HS-27A (cell line): ENCODE results near the gene C16orf87.
"Not testable (repeated sequence)": the region's sequence is repeated elsewhere in the genome, so short reads cannot be mapped to it uniquely, and the experiment has no call there.

Experiments
- DNase-seq: peaks from one replicate; pipeline ENCODE4 v3.0.0-alpha.2; 2012; ENCODE audit warnings: low read depth, missing footprints

C16orf87 gene, protein sequence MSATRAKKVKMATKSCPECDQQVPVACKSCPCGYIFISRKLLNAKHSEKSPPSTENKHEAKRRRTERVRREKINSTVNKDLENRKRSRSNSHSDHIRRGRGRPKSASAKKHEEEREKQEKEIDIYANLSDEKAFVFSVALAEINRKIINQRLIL

DNA sequence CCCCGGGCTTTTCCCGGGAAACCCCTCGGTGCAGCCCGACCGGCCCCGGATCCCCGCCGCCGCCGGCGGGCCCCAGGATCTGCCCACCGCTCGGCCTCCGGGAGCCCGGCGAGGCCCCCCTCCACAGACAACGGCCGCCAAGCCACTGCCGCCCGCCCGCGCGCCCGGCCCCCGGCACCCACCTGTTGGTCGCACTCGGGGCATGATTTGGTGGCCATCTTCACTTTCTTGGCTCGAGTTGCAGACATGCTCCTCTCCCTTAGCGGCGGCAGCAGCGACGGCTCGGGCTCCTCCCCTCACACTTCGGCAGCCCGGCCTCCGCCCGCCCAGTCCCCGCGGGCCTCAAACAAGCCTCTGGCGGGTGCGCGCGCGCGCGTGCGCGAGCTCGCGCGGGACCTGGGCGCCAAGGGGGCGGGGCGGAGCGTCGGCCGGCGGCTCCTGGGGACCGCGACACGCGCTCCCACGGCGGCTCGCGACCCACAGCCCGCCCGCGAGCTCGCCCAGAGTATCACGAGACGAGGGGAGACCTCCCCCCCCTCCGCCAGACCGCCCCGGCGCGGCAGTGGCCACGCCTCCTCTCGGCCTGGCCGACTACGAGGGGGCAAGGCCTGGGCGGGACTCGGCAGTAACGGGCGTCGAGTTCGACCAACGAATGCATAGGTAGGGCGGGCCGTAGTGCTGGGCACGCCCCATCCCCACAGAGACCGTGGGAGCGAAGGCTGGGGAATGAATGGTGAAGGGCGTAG lies at the start of gene C16orf87:
C16orf87 (minus strand) TSS at position 279 of the 746 bp plus-strand sequence; CDS start at position 248, 31 bp downstream.
- peak; percentile 66 for DNase-seq

DNA sequence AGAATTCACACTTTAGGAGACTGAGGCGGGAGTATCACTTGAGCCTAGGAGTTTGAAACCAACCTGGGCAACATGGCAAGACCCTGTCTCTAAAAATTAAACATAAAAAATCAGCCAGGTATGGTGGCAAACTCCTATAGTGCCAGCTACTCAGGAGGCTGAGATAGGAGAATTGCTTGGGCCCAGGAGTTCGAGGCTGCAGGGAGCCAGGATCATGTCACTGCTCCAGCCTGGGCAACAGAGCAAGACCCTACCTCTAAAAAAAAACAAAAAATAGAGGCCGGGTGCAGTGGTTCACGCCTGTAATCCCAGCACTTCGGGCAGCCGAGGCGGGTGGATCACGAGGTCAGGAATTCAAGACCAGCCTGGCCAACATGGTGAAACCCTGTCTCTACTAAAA lies 44.3 kb upstream of the C16orf87 start:
- no peak for DNase-seq

DNA sequence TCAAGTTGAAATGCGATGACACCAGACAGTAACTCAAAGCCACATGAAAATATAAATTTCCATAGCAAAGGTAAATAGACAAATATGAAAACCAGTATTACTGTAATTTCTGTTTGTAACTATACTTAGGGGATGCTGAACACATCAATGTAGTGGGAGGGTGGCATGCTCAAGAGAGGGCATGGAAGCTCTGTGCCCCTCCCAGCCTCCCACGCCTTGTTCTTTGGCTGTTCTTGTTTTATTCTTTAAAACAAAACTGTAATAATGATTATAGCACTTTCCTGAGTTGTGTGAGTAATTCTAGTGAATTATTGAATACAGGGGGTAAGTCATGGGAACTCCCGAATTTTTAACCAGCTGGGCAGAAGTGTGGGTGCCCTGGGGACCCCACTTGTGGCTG lies 42.2 kb upstream of the C16orf87 start:
- DNase-seq = no peak

DNA sequence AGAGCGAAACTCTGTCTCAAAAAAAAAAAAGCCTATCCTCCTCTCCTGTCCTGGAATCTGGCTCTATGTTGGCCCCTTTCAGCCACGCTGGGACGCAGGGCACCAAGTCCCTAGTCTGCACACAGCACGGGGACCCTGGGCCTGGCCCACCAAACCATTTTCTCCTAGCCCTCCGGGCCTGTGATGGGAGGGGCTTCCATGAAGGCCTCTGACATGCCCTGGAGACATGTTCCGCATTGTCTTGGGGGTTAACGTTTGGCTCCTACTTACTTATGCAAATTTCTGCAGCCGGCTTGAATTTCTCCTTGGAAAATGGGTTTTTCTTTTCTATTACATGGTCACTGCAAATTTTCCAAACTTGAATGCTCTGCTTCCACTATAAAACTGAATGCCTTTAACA lies 40.6 kb upstream of the C16orf87 start:
- DNase-seq = no peak

DNA sequence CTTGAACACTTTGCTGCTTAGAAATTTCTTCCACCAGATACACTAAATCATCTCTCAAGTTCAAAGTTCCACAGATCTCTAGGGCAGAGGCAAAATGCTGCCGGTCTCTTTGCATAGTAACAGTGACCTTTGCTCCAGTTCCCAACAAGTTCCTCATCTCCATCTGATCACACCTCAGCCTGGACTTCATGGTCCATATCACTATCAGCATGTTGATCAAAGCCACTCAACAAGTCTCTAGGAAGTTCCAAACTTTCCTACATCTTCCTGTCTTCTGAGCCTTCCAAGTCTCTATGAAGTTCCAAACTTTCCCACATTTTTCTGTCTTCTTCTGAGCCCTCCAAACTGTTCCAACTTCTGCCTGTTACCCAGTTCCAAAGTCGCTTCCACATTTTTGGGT lies 37.9 kb upstream of the C16orf87 start:
- not testable (repeated sequence) for DNase-seq

DNA sequence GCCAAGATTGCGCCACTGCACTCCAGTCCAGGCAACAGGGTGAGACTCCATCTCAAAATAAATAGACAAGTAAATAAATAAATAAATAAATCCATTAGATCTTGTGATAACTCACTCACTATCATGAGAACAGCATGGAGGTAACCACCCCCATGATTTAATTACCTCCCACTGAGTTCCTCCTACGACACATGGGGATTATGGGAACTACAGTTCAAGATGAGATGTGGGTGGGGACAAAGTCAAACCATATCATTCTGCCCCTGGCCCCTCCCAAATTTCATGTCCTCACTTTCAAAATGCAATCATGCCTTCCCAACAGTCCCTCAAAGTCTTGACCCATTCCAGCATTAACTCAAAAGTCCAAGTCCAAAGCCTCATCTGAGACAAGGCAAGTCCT lies 36.5 kb upstream of the C16orf87 start:
- DNase-seq = not testable (repeated sequence)

DNA sequence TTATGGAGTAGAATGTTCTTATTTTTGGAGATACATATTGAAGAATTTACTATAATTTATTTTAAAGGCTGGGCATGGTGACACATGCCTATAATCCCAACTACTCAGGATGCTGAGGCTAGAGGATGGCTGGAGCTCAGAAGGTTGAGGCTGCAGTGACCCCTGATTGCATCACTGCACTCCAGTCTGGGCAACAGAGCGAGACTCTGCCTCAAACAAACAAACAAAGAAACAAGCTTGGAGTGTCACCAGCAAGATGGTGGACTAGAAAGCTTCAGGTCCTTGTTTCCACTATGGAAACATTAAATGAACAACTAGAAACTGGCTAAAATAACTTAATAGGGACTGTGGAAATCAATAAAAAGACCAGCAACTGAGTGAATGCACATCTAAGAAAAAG lies 35.3 kb upstream of the C16orf87 start:
- DNase-seq = no peak

DNA sequence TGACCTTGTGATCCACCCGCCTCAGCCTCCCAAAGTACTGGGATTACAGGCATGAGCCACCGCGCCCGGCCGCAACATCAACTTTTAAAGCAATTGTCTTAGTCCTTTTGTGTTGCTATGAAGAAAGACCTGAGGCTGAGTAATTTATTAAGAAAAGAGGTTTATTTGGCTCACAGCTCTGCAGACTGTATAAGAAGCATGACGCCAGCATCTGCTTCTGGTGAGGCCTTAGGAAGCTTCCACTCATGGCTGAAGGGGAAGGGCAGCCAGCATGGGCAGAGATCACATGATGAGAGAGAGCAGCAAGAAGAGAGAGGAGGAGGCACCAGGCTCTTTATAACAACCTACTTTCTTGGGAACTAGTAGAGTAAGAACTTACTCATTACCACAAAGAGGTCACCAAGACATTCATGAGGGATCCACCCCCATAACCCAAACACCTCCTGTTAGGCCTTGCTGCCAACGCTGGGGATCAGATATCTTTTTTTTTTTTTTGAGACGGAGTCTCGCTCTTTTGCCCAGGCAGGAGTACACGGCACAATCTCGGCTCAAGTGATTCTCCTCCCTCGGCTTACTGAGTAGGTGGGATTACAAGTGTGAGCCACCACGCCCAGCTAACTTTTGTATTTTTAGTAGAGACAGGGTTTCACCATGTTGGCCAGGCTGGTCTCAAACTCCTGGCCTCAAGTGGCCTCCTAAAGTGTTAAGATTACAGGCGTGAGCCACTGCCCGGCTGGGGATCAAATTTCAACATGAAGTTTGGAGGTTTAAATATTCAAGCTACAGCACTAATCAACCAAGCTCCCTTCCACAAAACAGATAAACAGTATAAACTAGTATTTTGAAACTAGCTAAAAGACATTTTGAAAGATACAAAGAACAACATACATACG lies 31.8 kb upstream of the C16orf87 start:
- no peak for DNase-seq

DNA sequence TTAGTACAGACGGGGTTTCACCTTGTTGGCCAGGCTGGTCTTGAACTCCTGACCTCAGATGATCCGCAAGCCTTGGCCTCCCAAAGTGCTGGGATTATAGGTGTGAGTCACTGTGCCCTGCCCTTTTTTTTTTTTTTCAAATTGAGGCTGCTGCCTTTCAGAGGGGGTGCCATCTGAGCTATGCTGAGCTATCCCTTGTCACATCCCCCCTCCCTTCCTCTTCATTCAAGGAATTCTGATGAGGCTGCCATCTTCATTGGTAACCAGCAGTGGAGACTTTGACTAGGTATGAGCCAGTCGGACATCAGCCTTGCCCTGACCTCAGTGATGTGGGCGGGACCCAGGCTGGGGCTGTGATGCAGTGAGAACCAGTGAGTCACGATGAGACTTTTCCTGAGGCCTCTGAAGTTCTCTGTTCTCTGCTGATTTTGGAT lies 28.8 kb upstream of the C16orf87 start:
- DNase-seq = peak; percentile 94

DNA sequence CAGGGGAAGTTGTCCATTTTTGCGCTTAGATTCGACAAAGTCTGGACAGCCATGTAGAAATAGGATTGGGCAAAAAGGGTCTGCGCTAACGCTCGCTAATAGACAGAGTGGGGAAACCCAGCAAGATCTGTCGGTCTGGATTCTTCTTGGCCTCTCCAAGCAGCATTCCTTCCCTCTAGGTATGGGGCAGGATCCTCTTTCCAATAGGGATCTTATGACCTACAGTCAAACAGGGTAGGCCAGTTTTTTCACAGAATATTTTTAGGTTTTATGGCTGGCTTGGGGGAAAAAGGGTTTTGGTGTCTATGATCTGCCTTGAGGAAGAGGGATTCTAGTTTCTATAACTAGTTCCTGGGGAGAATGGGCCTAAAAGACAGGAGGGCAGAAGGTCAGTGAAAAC lies 27.2 kb upstream of the C16orf87 start:
- no peak for DNase-seq

DNA sequence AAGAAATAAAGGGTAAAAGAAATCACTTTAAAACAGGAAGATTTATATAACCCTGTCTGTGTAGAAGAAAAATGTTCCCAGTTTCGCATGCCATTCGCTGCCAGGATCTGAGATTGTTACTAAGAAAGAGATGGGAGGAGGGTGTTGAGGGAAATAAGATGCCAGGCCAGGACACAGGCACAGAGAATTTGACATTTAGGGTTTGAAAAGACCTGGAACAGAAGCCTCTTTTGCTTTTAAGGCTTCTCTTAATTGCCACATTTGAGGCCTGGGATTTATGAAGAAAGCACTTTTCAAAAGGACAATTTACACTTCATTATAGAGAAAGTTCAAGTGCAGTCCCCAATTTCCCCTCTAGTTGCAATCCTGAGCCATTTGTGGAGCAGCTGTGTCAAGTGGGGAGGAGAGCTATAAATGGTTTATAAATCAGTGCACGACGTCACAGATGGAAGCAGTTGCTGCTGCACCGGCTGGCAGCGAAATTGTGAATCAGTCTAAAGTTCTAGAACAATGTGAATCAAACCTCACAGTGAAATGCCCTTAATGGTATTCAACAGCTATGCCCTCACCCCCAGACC lies 26.5 kb upstream of the C16orf87 start:
- DNase-seq = no peak

DNA sequence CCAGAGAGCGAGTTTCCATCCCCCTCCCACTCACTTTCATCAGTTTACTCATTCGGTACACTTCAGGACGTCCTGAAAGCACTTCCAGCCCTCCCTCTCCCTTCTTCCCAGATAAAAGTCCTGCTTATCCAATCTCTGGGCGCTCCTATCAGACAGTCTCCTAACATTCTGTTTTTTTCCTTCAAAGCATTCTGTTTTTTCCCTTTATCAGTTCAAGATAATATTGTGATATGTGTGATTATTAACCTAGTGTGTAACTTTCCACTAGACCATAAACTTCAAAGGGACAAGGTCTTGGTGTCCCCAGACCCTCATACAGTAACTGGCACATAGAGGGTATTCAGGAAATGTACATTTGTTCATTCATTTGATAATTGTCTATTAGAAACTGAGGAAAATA lies 24.4 kb upstream of the C16orf87 start:
- no peak for DNase-seq

DNA sequence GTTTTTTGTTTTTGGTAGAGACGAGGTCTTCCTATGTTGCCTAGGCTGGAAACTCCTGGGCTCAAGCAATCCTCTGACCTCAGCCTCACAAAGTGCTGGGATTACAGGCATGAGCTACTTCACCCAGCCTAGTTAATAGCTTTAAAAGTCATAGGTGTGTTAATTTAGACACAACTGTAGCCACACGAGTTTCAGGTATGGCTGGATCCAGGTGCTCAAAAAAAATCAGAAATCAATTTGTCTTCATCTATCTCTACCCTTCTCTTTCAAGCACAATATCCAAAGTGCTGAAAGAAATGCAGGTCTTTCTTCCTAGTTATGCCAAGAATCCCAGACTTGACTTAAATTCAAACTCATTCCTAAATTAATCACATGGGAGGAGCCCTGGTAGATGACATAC lies 23.9 kb upstream of the C16orf87 start:
- DNase-seq = no peak

DNA sequence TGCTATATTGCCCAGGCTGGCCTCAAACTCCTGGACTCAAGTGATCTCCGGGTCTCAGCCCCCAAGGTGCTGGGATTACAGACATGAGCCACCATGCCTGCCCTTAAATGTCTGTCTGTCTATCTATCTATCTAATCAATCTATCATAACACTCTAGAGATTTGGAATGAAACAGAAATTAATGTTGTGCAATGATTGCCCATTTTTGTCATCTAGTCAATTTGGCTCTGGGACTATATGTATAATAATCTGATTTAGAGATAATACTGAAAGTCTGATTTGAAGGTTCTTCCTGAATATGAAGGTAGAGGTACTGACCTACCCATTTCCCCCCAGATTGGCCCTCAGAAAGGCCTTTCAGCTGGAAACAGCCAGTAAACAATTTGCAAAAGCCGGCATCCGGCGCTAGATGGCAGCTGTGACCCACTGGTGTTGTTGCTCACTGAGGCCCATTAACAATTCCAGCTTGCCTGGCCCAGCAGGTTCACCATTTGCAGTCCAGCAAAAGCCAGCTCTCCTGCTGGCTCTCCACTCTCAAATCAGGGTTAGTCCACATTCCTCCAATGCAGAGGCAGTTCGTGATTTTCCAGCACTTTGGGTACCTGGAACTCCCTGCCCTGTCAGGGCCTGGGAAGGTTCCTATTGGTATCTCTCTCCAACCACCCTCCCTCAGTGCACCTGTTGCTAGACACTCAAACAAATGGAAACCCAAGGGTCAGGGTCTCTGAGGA lies 22.9 kb upstream of the C16orf87 start:
- peak; percentile 55 for DNase-seq

DNA sequence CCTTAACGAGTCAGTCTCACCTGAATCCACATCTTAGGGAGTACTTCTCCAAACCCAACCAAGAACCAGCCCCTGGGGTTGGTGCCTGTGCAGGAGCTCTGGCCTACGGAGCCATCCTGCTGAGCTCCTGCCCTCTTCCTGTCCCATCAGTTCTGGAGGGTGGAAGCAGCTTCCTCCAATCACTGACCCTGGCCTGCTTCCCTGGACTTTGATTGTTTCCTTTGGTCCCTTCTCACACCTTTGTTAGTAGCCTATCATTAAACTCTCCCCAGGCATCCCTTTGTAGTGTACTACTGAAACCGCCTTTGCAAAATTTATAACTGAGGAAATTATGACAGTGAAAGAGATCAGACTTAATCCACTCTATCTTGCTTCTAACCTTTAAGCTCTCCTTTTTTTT lies 21.1 kb upstream of the C16orf87 start:
- DNase-seq = no peak

DNA sequence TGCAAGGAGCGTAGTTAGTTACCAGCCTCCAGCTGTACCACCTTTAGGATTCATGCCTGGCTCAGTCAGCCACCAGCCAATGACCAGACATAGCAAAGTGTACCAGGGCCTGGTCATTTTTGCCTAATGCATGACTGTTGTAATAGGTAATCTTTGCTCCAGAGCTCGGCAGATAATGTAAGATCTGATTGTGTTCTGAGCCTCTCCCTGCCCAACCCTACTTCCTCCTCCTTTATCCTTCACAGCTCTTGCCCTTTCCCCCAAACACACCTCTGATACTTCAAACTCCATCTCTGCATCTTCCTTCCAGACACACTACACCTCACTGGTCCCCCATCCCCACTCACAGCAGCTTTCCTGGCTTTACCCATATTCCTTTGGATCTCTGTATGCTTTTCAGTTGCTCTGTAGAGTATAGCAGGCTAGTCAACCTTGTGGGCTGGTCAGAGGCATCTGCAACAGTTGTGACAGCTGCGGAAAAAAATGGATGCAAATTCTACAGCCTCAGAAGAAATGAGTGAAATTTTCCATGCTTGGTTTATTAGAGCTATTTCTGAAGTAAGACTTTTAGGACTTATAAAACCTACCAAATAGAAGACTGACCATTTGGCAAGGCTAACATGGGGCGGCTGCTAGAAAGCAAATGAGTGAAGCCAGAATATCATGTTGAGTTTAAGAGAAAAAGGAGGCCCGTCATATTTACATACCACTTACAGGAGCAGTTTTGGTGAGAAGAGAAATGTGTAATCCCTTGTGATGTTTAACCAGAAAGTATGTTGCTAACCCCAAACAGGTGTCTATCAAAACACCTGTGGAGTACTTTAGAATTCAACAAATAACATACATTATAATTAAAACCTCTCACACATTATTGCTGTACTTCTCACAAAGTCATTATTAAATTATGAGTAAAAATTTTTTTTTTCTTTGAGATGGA lies 19.9 kb upstream of the C16orf87 start:
- no peak for DNase-seq

DNA sequence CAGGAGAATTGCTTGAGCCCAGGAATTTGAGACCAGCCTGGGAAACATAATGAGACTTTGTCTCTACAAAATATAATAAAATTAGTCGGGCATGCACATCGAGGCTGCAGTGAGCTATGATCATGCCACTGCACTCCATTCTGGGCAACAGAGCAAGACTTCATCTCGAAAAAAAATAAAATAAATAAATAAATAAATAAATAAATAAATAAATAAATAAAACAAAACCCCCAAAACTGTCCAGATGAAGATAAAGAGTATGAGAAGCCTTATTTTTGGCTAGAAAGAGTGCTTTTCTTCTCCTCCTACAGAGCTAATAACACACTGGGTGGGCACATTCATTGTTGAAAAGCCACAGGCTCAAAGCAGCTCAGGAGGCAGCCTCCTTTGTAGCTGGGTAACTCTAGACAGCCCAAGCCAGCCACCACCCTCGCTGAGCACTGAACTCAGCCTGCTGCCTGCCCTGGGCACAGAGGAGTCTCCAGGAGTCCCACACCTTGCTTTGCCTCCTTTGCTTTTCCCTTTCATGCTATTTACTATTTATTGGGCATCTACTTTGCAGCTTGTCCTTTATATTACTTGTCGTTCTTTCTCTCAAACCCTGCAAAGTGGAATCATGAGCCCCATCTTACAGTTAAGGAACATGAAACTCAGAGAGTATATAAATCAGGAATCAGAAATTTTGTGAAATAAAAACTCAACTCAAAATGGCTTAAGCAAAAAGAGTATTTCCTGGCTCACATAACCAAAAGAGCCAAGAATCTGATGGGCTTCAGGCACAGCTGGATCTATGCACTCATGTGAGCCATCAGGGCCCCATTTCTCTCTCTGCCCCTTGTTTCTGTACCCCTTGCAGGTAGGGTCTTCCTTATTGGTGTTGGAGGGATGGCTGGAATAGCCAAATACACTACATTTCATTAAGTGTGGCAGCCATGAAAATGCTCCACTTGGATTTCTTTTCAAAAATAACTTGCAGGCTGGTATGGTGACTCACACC lies 18.1 kb upstream of the C16orf87 start:
- DNase-seq = no peak

DNA sequence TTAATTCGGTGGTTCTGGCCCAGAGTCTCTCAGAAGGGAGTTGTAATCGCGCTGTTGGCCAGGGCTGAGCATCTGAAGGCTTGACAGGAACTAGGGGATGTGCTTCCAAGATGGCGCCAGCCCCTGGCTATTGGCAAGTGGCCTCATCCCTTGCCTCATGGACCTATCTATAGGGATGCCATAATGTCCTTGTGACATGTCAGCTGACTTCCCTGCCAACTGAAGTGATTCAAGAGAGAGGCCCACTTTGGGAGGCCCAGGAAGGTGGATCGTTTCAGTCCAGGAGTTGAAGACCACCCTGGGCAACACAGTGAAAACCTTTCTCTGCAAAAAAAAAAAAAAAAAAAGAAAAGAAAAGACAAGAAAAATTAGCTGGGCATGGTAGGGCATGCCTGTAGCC lies 15.0 kb upstream of the C16orf87 start:
- DNase-seq = no peak

DNA sequence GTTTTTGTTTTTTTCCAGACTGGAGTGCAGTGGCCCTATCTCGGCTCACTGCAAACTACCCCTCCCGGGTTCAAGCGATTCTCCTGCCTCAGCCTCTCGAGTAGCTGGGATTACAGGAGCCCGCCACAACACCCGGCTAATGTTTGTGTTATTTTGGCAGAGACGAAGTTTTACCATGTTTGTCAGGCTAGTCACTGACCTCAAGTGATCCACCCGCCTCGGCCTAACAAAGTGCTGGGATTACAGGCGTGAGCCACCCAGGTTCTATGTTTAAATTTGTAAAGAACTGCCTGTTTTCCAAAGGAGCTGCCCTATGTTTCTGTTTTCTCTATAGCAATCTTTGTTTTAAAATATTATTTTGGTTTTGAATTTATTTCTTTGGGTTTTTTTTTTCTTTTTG lies 13.8 kb upstream of the C16orf87 start:
- DNase-seq = no peak
